ENCODE measurements around the gene BTBD19. TPM values are rescaled to one million over a fixed set of nuclear protein-coding genes. Genes with fewer than 3 reads are reported as not detected.

BTBD19 gene
- total RNA-seq, 1 donor from 2014 or later, result 26.7 TPM

GRCh38 chr1:44855742-44856141 lies 47.4 kb downstream of the BTBD19 start:
- H3K27me3 Mint-ChIP-seq, result no peaks in the 10 kb centered on the region
- DNase-seq (ENCODE audit: low spot score, unreplicated experiment), result no peak
- no peaks in the 10 kb centered on the region for H3K4me1 Mint-ChIP-seq (ENCODE audit: low read depth)
- H3K9me3 Mint-ChIP-seq (ENCODE audit: low read depth), result no peaks in the 10 kb centered on the region
- no peak overlapping the region for H3K4me3 Mint-ChIP-seq (ENCODE audit: low read depth)
- no peak overlapping the region for H3K27ac Mint-ChIP-seq
- no peak for TF ChIP-seq CTCF (IDR thresholded peaks at IDR 0.05; ENCODE audit: unreplicated experiment)
- peaks cover 7% of the 10 kb centered on the region for H3K36me3 Mint-ChIP-seq (ENCODE audit: insufficient read depth)

GRCh38 chr1:44857446-44857845 lies 49.1 kb downstream of the BTBD19 start:
- no peak overlapping the region for H3K27ac Mint-ChIP-seq
- no peaks in the 10 kb centered on the region for H3K27me3 Mint-ChIP-seq
- no peak overlapping the region for H3K4me3 Mint-ChIP-seq (ENCODE audit: low read depth)
- no peak for DNase-seq (ENCODE audit: low spot score, unreplicated experiment)
- H3K36me3 Mint-ChIP-seq (ENCODE audit: insufficient read depth), result peaks cover 5% of the 10 kb centered on the region
- no peaks in the 10 kb centered on the region for H3K4me1 Mint-ChIP-seq (ENCODE audit: low read depth)
- no peaks in the 10 kb centered on the region for H3K9me3 Mint-ChIP-seq (ENCODE audit: low read depth)
- TF ChIP-seq CTCF (IDR thresholded peaks at IDR 0.05; ENCODE audit: unreplicated experiment), result no peak

GRCh38 chr1:44860331-44860730 lies 52.0 kb downstream of the BTBD19 start:
- H3K27ac Mint-ChIP-seq, result no peak overlapping the region
- no peaks in the 10 kb centered on the region for H3K4me1 Mint-ChIP-seq (ENCODE audit: low read depth)
- H3K9me3 Mint-ChIP-seq (ENCODE audit: low read depth), result no peaks in the 10 kb centered on the region

GRCh38 chr1:44860891-44861425 lies 52.6 kb downstream of the BTBD19 start:
- no peak for DNase-seq (ENCODE audit: low spot score, unreplicated experiment)
- H3K4me1 Mint-ChIP-seq (ENCODE audit: low read depth), result no peaks in the 10 kb centered on the region
- H3K9me3 Mint-ChIP-seq (ENCODE audit: low read depth), result no peaks in the 10 kb centered on the region
- TF ChIP-seq CTCF (IDR thresholded peaks at IDR 0.05; ENCODE audit: unreplicated experiment), result no peak
- no peaks in the 10 kb centered on the region for H3K27me3 Mint-ChIP-seq
- H3K36me3 Mint-ChIP-seq (ENCODE audit: insufficient read depth), result peaks cover 6% of the 10 kb centered on the region
- no peak overlapping the region for H3K4me3 Mint-ChIP-seq (ENCODE audit: low read depth)
- H3K27ac Mint-ChIP-seq, result no peak overlapping the region

More at GRCh38 chr1:44860331-44860730, 52.0 kb downstream of the BTBD19 start:
- Mint-ChIP-seq H3K4me3 (ENCODE audit: low read depth) (no peak overlapping the region), H3K27me3 (no peaks in the 10 kb centered on the region), H3K36me3 (ENCODE audit: insufficient read depth) (peaks cover 6% of the 10 kb centered on the region)
- DNase-seq (ENCODE audit: low spot score, unreplicated experiment), result no peak
- no peak for TF ChIP-seq CTCF (IDR thresholded peaks at IDR 0.05; ENCODE audit: unreplicated experiment)

GRCh38 chr1:44862829-44863401 lies 54.6 kb downstream of the BTBD19 start:
- no peak for DNase-seq (ENCODE audit: low spot score, unreplicated experiment)
- Mint-ChIP-seq H3K4me1 (ENCODE audit: low read depth) (no peaks in the 10 kb centered on the region), H3K27me3 (no peaks in the 10 kb centered on the region), H3K9me3 (ENCODE audit: low read depth) (no peaks in the 10 kb centered on the region), H3K4me3 (ENCODE audit: low read depth) (no peak overlapping the region), H3K27ac (no peak overlapping the region), H3K36me3 (ENCODE audit: insufficient read depth) (peaks cover 4% of the 10 kb centered on the region)
- no peak for TF ChIP-seq CTCF (IDR thresholded peaks at IDR 0.05; ENCODE audit: unreplicated experiment)

Other genes with a start within 250 kb of the BTBD19 start
- gene TMEM53, start 134.0 kb upstream of the BTBD19 start, total RNA-seq, result 11.8 and 13.9 TPM in 2 replicates
- 14.9 and 15.0 TPM in 2 replicates for gene ARMH1, start 133.8 kb upstream of the BTBD19 start, total RNA-seq
- gene RNU5D-1, start 77.4 kb upstream of the BTBD19 start, total RNA-seq, result not detected in 2 replicates
- 26.6 and 28.7 TPM in 2 replicates for gene KIF2C, start 68.7 kb upstream of the BTBD19 start, total RNA-seq
- 1,808 and 1,842 TPM in 2 replicates for gene RPS8, start 33.0 kb upstream of the BTBD19 start, total RNA-seq
- gene BEST4, start 20.4 kb upstream of the BTBD19 start, total RNA-seq, result 2.1 and 2.4 TPM in 2 replicates
- 11.8 and 13.3 TPM in 2 replicates for gene PLK3, start 8.1 kb upstream of the BTBD19 start, total RNA-seq
- 0.55 and 0.79 TPM in 2 replicates for gene DYNLT4, start 1.2 kb upstream of the BTBD19 start, total RNA-seq
- gene PTCH2, start 34.7 kb downstream of the BTBD19 start, total RNA-seq, result 2.9 and 3.0 TPM in 2 replicates
- gene EIF2B3, start 178.1 kb downstream of the BTBD19 start, total RNA-seq, result 20.1 and 21.0 TPM in 2 replicates
- 43.5 and 44.2 TPM in 2 replicates for gene HECTD3, start 202.8 kb downstream of the BTBD19 start, total RNA-seq
- 61.5 and 64.4 TPM in 2 replicates for gene UROD, start 203.7 kb downstream of the BTBD19 start, total RNA-seq

All from progenitor cell of endocrine pancreas (in vitro differentiated cells).